GM12872 (cell line): ENCODE data around the gene RACK1.

ENCODE experiments used
- TF ChIP-seq, protein P1 (sequence below): IDR thresholded peaks from 3 replicates; pipeline ENCODE4 v1.5.1; 2011; ENCODE audit warnings: low read depth, mild to moderate bottlenecking, low read length, moderate library complexity; ENCODE audit not compliant: insufficient read depth

Gene RACK1

GRCh38 chr5:181258576-181258975, 14.9 kb upstream of the RACK1 start:
- TF ChIP-seq, protein P1, sequence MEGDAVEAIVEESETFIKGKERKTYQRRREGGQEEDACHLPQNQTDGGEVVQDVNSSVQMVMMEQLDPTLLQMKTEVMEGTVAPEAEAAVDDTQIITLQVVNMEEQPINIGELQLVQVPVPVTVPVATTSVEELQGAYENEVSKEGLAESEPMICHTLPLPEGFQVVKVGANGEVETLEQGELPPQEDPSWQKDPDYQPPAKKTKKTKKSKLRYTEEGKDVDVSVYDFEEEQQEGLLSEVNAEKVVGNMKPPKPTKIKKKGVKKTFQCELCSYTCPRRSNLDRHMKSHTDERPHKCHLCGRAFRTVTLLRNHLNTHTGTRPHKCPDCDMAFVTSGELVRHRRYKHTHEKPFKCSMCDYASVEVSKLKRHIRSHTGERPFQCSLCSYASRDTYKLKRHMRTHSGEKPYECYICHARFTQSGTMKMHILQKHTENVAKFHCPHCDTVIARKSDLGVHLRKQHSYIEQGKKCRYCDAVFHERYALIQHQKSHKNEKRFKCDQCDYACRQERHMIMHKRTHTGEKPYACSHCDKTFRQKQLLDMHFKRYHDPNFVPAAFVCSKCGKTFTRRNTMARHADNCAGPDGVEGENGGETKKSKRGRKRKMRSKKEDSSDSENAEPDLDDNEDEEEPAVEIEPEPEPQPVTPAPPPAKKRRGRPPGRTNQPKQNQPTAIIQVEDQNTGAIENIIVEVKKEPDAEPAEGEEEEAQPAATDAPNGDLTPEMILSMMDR = no peak

- TF ChIP-seq, protein P1 = no peak
Observed at GRCh38 chr5:181255836-181256578, 12.3 kb upstream of the RACK1 start.

GRCh38 chr5:181255276-181255675, 11.6 kb upstream of the RACK1 start:
- TF ChIP-seq, protein P1 = no peak

DNA sequence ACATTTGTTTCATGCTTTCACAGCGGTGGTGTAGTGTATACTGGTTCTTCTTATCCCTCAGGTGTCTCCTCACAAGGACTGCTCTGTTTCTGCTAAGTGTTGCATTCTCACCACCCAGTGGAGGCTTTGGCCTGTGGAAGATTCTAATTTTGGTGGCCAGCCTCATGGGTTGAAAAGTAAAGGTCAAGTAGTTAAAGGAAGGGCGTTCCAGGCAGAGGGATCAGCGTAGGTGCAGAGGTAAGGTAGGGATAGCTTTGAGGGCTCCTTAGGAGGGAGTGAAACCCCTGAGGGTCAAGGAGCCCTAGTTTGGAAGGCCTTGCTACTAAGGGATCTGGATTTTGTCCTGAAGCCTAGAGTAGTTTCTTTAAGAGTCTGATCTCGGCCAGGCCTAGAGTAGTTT, 4.6 kb upstream of the RACK1 start:
- TF ChIP-seq, protein P1 = no peak

DNA sequence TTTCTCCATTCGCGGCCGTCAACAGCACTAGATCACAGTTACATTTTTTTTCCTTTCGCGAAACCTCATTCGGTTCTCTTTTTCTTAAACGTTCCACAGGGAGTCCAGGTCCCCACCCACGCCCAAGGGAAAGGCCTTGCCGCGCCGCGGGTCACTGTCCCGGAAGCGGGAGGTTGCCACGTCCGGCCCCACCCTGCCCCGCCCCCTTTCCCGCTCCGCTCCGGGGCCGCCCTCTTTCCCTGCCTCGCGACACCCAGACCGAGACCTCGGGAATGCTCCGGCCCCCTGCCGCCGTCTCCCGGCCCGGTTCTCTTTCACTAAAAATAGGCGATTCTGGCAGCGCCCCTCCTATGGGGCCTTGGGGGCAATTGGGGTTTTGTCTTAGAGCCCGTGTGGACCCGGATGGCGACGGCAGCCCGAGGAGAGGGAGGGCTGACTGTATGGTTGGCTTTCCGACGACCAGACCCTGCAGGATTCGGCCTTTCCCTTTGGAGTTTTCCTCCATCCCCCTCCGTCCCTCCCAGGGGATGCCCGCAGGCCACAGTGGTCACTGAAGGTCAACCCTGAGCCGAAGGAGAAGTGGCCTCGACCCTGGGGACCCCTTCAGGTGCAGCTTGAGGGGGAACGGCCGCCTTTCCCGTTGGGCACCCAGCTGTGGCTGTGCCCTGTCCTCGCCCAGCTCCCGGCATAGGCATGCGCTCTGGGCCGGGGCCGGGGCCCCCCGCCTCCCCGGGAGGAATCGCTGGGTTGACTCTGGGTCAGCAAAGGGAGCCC, 2.8 kb upstream of the RACK1 start:
- TF ChIP-seq, protein P1 = no peak

GRCh38 chr5:181245427-181246275, 1.9 kb upstream of the RACK1 start:
- TF ChIP-seq, protein P1 = no peak
